Medulla oblongata (tissue), 1 donor: ENCODE measurements around the gene PRM2.
"Not testable (repeated sequence)": the region's sequence is repeated elsewhere in the genome, so short reads cannot be mapped to it uniquely, and the experiment has no call there.

Source experiments
- DNase-seq: peaks from one replicate; pipeline ENCODE4 v3.0.0-alpha.2; 2015; ENCODE audit errors: extremely low spot score

Gene PRM2

GRCh38 chr16:11289696-11290095 is 13.4 kb upstream of the PRM2 start:
- not testable (repeated sequence) for DNase-seq

DNA sequence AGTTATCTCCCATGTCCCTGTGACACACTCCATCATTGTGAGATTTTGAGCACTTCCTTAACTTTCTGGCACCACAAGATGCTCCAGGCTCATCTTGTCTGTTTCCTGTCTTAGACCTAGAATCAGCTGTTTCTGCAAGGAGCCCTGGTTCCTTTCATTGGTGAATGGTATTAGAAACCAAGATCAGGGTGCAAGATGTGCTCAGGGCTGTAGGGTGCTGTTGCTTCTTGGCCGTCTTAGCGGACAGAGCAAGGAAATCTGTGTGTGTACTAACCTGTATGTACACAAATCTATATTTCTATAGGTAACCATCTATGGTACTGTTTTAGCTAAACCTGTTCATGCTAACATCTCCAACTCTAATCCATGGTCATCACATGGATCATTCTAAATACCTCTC is 12.9 kb upstream of the PRM2 start:
- no peak for DNase-seq

- no peak for DNase-seq
Measured at GRCh38 chr16:11285842-11286241, 9.6 kb upstream of the PRM2 start.

DNA sequence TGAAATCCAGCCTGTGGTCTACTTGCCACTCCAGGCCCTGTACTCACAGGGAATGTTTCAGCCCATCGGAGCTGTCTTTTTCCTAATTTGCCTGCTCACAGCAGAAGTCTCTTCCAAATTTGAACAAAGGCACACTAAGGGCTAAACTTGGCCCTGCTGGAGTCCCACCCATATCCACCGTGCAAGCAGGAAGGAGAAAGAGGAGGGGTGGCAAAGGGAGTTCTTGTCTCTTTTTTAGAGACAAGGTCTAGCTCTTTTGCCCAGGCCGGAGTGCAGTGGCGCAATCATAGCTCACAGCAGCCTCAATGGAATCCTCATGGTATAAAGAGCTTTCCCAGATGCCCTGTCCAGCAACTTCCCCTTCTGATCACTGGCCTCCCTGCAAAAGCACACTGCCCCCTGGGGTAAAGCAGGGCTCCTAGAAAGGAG is 7.6 kb upstream of the PRM2 start:
- no peak for DNase-seq

GRCh38 chr16:11280616-11281522 is 4.6 kb upstream of the PRM2 start, which contains the start of gene PRM1:
Gene PRM1 (minus strand): TSS chr16:11281330. CDS start chr16:11281238, 92 bp downstream.
- no peak for DNase-seq

- DNase-seq, result no peak
Measured at GRCh38 chr16:11278681-11279628, 2.7 kb upstream of the PRM2 start.

GRCh38 chr16:11277607-11278337 is 1.5 kb upstream of the PRM2 start:
- no peak for DNase-seq

GRCh38 chr16:11276896-11277593 is 765 bp upstream of the PRM2 start:
- DNase-seq, result no peak

DNA sequence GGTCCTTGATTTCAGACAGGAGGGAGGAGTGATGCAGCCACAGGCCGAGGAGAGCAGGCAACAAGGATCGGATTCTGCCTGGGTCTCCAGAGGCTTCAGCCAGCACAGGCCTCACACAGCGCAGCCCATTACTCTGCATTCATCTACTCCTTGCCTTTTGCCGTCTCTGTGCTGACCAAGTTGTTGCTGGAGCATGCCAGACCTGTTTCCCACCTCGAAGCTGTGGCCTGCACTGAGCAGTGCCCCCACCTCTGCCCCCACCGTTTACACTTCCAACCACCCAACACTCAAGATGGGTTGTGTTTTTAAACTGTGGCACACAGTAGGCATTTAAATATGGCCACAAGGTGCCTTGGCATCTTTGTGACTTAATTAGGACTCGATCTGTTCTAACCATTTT is 1.3 kb downstream of the PRM2 start:
- DNase-seq, result no peak

- peak; percentile 25 for DNase-seq
Measured at GRCh38 chr16:11273721-11274324, 2.5 kb downstream of the PRM2 start.

- DNase-seq, result no peak
Measured at GRCh38 chr16:11272921-11273720, 3.2 kb downstream of the PRM2 start, which contains the start of gene PRM3. Gene PRM3 (minus strand): TSS chr16:11273629. CDS start chr16:11273595, 34 bp downstream.

GRCh38 chr16:11272484-11272883 is 3.8 kb downstream of the PRM2 start:
- no peak for DNase-seq

GRCh38 chr16:11271610-11272009 is 4.7 kb downstream of the PRM2 start:
- DNase-seq, result no peak

DNA sequence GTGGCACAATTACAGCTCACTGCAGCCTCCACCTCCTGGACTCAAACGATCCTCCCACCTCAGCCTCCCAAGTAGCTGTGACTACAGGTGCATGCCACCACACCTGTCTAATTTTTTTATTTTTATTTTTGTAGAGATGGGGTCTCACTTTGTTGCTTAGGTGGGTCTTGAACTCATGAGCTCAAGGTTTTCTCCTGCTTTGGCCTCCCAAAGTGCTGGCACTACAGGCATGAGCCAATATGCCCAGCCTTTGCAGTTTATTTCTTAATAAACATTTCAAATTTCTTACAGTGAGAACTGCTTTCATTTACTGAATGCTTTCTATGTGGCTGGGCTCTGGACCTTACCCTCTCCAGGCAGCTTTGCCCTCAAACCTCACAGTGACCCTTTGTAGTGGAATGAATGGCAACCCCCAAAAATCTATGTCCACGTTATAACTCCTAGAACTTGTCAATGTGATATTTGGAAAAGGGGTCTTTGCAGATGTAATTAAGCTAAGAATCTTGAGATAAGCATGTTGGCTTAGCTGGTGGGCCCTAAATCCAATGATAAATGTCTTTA is 5.6 kb downstream of the PRM2 start:
- DNase-seq, result no peak

DNA sequence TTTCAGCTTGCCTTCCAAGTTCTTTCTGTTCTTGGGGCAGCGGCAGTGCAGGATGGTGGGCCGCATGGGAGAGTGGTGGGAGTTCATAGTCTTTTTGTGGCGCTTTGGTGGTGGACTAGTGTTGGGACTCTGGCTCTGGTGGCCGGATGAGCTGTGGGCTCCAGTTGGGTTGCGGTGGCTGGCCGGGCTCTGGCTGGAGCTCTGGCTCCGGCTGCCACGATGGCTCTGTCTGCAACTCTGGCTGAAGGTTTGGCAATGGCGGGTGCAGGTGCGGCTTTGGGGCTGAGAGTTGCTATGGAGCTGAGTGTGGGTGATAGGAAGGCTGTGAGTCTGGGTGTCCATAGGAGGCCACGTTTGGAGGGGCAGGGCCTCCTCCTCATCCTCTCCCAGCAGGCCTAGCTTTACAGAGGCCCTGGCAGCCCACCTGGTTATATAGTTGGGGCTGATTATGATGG is 7.3 kb downstream of the PRM2 start, which contains the start of gene TNP2:
Gene TNP2, minus strand, starts transcription at position 405 of the 455 bp plus-strand sequence. Its CDS starts 63 bp downstream, at position 342.
- DNase-seq, result no peak

DNA sequence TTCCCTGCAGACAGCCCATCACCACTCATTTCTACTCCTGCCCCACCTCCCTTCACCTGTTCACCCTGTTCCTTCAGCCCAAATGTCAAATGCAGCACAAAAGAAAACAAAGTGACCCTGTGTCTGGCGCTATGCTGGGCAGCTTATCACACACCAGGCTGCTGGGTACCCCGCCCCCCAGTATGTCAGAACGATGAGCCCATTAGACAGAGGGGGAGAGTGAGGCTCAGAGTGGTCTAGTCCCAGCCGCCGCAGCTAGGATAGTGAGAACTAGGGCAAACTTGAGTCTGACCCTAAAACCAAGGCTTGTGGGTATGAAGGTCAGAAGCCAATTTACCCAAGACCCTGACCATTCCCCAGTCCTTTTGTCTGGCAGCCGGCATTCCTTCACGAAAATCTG is 11.2 kb downstream of the PRM2 start:
- DNase-seq, result no peak

GRCh38 chr16:11264155-11264832 is 12.0 kb downstream of the PRM2 start:
- DNase-seq, result no peak

DNA sequence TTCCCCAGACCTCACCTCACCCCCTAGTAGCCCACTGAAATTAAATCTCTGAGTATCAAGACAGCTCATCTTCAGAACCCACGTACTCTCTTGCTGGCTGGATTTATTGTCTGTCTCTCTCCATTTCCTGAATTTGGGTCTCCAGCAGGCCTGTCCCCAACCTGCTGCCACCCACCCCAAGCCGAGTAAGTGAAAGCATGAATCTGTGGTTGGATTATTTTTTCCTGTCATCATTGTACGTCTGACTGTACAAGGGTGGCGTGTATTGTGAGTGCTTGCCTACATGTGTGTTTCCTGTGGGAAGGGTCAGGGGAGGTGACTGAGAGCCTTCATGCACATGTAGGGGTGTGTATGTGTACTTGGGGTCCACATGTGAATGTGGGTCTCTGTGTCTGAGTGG is 12.5 kb downstream of the PRM2 start:
- no peak for DNase-seq

GRCh38 chr16:11262915-11263314 is 13.4 kb downstream of the PRM2 start:
- no peak for DNase-seq
